HG02884 (cell line): Measurements from ENCODE around the gene LGALS1.
"Not testable (repeated sequence)": the region's sequence is repeated elsewhere in the genome, so short reads cannot be mapped to it uniquely, and the experiment has no call there.

Experiments used
- ATAC-seq: cut with Tn5 transposase; IDR thresholded peaks from one replicate; pipeline ENCODE4 v1.9.1; 2021; ENCODE audit warnings: mild to moderate bottlenecking, moderate library complexity; ENCODE audit not compliant: unreplicated experiment

The LGALS1 gene

GRCh38 chr22:37714634-37715033 lies 39.2 kb downstream of the LGALS1 start:
- ATAC-seq: no peak

DNA sequence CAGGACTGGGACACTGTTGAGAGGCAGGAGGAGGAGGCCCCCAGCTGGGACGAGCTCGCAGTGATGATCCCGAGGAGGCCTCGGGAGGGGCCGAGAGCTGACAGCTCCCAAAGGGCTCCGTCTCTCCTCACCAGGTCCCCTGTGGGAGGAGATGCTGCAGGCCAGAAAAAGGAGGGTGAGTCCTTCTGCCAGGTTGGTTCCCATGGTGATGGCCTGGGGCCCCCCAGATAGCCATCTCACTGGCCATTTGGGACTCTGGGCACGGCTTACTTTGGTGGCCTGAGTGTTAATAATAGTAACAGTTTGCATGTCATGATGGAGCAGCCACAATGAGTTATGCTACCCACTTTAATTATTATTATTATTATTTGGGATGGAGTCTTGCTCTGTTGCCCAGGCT lies 40.3 kb downstream of the LGALS1 start:
- ATAC-seq: no peak

DNA sequence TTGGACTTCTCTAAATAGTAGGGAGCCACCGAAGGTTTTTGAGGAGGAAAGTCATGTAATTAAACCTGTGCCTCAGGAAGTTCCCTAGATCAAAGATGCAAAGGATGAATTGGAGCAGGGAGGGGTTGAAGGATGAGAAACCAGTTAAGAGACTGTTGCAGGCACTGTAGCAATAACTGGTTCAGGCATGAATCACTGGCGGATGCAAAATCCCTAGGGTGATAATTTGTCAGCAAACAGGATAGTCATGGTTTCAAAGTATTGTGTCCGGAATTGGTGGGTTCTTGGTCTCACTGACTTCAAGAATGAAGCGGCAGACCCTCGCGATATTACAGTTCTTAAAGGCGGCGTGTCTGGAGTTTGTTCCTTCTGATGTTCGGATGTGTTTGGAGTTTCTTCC lies 41.3 kb downstream of the LGALS1 start:
- ATAC-seq: no peak

GRCh38 chr22:37717235-37717634 lies 41.8 kb downstream of the LGALS1 start:
- not testable (repeated sequence) for ATAC-seq

DNA sequence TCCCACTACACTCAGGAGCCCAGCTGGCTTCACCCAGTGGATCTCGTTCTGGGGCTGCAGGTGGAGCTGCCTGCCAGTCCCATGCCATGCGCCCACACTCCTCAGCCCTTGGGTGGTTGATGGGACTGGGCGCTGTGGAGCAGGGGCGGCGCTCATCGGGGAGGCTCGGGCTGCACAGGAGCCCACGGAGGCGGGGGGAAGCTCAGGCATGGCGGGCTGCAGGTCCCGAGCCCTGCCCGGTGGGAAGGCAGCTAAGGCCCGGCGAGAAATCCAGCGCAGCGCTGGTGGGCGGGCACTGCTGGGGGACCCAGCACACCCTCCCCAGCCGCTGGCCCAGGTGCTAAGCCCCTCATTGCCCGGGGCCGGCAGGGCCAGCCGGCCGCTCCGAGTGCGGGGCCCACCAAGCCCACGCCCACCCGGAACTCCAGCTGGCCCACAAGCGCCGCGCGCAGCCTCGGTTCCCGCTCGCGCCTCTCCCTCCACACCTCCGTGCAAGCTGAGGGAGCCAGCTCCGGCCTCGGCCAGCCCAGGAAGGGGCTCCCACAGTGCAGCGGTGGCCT lies 42.4 kb downstream of the LGALS1 start:
- ATAC-seq: not testable (repeated sequence)

- ATAC-seq: no peak
These were observed 50.3 kb downstream of the LGALS1 start for GRCh38 chr22:37725551-37726240.

- ATAC-seq: no peak
These were observed 50.9 kb downstream of the LGALS1 start for GRCh38 chr22:37726241-37726887.

DNA sequence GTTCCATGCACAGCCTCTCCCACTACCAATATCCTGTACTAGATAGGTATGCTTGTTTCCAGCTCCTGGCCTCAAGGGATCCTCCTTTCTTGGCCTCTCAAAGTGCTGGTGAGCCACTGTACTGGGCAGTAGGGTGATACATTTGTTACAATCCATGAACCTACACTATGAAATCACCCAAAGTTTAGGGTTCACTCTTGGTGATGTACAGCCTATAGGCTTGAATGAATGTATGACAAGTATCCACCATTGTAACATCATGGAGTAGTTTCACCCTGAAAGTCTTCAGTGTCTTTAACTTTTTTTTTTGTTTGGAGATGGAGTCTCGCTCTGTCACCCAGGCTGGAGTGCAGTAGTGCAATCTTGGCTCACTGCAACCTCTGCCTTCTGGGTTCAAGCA lies 53.2 kb downstream of the LGALS1 start:
- no peak for ATAC-seq
